Measurements from ENCODE around the gene ATXN10.

ATXN10 gene

DNA sequence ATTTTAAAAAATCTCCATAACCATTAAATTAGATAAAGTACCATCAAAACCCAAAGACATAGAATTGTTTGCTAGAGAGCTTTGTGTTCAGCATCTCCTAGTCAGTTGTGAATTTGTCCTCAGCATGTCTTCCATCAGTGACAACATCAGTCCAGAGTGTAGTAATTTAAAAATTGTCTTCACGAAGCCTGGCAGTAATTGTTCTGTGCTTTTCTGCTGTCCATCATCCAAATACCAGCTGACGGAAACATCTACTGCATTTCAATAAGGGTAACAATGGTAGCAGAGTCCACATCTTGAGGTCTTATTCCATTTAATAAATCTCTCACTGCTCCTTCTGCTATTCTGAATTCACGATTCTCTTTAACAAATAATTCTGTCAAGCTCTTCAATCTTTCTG, 121.5 kb downstream of the ATXN10 start:
- DNase-seq = no peak

DNA sequence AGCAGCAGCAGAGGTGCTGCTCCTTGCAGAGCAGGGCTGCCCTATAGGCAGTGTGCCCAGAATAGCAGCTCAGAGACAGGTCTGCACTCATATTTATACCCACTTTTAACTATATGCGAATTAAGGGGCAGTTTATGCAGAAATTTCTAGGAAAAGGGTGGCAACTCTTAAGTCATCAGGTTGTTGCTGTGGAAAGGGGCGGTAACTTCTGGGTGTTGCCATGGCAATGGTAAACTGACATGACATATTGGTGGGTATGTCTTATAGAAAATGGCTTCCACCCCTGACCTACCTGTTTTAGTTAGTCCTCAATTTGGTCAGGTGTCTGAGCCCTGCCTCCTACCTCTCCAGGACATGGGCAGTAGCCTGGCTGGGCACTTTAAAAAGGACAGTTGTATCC, 122.3 kb downstream of the ATXN10 start:
- no peak for DNase-seq

DNA sequence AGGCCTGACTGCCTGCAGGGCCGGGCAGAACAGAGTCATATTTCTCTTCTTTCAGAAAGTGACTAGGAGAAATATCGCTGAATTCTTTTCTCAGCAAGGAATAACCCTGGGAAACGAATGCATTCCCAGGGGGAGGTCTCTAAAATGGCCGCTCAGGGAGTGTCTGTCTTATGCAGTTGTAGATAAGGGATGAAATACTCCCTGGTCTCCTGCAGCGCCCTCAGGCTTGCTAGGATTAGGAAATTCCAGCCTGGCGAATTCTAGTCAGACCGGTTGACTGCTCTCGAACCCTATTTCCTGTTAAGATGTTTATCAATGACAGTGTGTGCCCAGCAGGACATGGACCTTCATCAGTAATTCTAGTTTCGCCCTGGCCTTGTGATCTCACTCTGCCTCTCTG, 124.4 kb downstream of the ATXN10 start:
- peak; percentile 14 for DNase-seq

GRCh38 chr22:45799291-45799690, 127.7 kb downstream of the ATXN10 start:
- DNase-seq = no peak

DNA sequence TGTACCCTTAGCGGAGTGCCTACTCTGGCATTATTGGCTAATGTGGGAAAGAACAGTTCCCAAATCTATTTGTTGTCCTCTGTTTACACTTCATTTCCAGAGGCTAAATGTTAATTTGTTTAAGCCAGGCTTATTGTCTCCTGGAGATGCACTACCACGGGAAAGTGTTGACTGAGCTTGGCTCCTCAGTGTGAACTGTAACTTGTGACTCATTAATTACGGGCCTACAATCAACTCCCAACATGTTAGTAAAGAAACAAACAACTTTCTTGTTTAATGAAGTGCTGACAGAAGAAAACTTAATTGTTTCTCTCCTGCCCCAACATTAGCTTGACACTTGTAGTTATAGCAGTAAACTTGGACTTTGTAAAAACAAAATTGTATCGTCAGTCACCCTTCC, 130.4 kb downstream of the ATXN10 start:
- no peak for DNase-seq

DNA sequence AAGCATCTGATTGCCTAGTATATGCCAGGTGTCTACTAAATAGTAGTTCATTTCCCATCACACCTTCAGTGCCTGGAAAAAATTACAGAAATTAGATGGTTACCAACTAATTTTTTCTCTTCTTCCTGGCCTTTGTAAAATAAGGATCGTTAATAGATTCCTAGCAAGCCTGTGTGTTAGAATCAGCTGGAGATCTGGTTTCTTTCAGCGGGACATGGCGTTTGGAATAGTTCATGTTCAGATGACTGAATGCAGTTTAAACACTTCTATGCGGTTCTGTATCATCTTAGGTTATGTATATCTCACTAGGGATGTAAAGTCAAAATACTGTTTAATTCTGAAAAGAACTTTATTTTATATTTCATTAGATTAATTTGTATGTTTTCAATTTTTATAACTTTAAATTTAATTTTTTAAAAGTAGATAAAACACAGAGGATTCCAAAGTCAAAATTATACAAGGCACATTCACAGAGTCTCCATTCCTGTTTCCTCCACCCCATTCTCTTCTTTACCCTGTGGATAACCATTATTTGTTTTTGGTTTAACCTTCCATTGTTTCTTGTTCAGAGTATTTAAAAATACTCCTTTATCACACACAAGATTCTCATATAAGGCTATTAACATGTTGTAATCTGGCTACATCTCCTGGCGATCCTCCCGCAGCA, 132.8 kb downstream of the ATXN10 start:
- no peak for DNase-seq

- DNase-seq = no peak
Measured at GRCh38 chr22:45804986-45805325, 133.3 kb downstream of the ATXN10 start.

GRCh38 chr22:45805413-45805812, 133.8 kb downstream of the ATXN10 start:
- no peak for DNase-seq

GRCh38 chr22:45807156-45807915, 135.7 kb downstream of the ATXN10 start:
- no peak for DNase-seq

GRCh38 chr22:45812910-45813309, 141.3 kb downstream of the ATXN10 start:
- DNase-seq = no peak

DNA sequence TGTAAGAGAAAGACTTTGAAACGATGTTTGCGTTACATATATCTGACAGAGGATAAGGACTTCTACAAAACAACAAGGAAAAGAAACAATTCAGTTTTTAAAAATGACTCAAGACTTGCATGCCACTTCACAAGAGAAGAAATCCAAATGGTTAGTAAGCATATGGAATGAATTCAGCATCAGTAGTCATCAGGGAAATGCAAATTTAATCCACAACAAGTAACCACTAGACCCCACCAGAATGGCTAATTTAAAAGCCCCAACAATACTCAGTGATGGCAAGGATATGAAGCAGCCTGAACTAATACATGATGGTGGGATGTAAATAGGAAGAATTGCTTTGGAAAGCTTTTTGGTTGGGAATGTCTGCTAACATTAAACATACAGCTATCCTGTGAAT, 142.6 kb downstream of the ATXN10 start:
- DNase-seq = no peak

GRCh38 chr22:45816776-45817175, 145.1 kb downstream of the ATXN10 start:
- DNase-seq = no peak

GRCh38 chr22:45817745-45818423, 146.2 kb downstream of the ATXN10 start:
- peak; percentile 59 for DNase-seq

- no peak for DNase-seq
Measured at GRCh38 chr22:45818424-45819085, 146.9 kb downstream of the ATXN10 start.

DNA sequence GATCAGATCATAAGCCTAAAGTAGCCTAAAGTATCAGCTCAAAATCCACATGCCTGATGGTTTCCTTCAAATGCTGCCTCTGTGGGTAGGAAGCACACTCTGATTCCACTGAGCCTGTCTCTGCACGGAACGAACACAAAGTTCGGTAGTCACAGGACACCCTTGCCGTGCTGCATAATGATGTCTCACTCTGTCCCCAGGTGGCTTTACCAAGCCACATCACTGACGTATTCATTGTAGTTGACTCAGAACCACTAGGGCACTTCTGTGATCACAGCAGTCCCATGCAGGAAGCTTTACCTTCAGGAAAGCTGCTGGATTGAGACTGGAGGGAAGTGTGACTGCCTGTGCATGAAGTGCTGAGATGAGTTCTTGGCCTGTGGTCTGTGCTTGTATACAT, 147.7 kb downstream of the ATXN10 start:
- no peak for DNase-seq

GRCh38 chr22:45823336-45823735, 151.7 kb downstream of the ATXN10 start:
- DNase-seq = no peak

DNA sequence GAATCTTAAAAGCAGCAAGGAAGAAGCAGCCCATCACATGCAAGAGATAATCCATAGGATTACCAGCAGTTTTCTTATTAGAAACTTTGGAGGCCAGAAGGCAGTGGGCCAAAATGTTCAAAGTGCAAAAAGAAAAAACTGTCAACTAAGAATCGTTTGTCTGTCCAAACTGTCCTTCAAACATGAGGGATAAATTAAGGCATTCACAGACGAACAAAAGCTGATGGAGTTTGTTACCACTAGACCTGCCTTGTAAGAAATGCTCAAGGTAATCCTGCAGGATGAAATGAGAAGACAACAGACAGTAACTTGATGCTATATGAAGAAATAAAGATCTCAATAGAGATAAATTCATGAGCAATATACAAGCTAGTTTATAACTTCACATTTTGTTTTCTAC, 154.9 kb downstream of the ATXN10 start:
- DNase-seq = no peak

DNA sequence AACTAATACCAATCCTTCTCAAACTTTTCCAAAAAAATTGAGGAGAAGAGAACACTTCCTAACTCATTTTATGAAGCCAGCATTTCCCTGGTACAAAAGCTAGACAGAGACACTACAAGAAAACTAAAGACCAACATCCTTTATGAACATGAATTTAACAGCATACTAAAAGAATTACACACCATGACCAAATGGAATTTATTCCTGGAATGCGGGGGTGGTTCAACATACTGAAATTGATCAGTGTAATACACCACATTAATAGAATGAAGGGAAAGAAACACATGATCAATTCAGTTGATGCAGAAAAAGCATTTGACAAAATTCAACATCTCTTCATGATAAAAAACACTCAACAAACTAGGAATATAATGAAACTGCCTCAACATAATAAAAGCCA, 157.2 kb downstream of the ATXN10 start:
- no peak for DNase-seq

GRCh38 chr22:45830531-45831245, 159.1 kb downstream of the ATXN10 start:
- DNase-seq = no peak

GRCh38 chr22:45831394-45831793, 159.8 kb downstream of the ATXN10 start:
- DNase-seq = no peak

DNA sequence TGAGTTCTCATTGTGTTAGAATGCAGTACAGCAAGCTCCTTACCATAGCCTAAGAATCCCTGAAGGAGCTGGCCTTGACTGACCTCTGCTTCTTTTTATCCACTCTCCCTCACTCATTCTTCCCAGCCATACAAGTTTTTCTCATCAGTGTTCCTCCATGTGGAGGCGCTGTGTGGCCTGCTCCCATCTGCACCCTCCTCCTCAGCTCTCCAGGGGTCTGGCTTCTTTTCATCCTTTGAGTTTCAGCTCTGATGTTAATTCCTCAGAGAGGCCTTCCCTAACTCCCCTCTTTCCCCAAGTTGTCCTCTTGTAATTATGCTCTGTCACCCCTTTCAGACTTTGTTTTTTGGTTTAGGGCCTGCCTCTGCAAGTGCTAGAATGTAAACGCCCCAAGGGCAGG, 160.5 kb downstream of the ATXN10 start:
- no peak for DNase-seq

DNA sequence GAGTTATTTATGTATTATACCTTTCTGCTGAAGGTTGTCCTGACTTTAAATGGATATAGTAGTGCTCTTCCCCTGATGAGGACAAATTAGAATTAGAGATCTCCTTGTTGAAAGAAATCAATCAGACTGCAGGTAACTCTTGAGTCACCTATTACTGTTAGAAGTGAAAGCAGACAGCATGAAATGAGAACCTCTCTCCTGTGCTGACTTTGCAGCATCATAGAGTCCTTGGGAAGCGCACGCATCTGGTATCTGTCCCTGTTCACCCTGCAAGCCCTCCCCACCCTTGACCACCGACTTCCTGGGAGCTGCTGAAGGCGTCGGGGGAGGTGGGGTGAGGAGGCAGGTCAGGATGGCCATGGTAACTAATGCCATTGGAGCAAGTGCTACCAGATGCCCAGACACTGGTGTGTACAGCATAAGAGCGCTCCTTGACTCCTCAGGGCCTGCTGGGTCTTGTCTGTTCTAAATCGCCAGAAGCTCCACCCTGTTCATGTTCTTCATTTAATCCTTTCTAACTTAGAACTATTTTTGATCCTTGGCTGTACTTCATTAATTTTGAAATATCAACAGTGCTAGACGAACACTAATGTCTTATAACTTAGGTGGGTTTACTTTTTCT, 161.4 kb downstream of the ATXN10 start:
- DNase-seq = no peak

GRCh38 chr22:45833613-45834012, 162.0 kb downstream of the ATXN10 start:
- no peak for DNase-seq
